OCI-LY7 (cell line): ENCODE results near the gene UBTD1.

Experiments used
- EZH2phosphoT487 ChIP-seq: fragments of 200-600 bp; sonication (generic); IDR thresholded peaks from 2 replicates; pipeline ENCODE4 v1.6.1; 2018; ENCODE audit warnings: low read depth, borderline replicate concordance, mild to moderate bottlenecking, mixed run types, antibody characterized with exemption, low read length, moderate library complexity, mixed read lengths
- TF ChIP-seq, protein P1 (sequence below): fragments of 200-600 bp; sonication (generic); conservative IDR thresholded peaks from 2 replicates; pipeline ENCODE4 v1.5.1; 2014; ENCODE audit warnings: mild to moderate bottlenecking, antibody characterized with exemption, low read length, moderate library complexity, mixed read lengths

- TF ChIP-seq, protein P1, sequence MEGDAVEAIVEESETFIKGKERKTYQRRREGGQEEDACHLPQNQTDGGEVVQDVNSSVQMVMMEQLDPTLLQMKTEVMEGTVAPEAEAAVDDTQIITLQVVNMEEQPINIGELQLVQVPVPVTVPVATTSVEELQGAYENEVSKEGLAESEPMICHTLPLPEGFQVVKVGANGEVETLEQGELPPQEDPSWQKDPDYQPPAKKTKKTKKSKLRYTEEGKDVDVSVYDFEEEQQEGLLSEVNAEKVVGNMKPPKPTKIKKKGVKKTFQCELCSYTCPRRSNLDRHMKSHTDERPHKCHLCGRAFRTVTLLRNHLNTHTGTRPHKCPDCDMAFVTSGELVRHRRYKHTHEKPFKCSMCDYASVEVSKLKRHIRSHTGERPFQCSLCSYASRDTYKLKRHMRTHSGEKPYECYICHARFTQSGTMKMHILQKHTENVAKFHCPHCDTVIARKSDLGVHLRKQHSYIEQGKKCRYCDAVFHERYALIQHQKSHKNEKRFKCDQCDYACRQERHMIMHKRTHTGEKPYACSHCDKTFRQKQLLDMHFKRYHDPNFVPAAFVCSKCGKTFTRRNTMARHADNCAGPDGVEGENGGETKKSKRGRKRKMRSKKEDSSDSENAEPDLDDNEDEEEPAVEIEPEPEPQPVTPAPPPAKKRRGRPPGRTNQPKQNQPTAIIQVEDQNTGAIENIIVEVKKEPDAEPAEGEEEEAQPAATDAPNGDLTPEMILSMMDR, result no peak
- TF ChIP-seq EZH2phosphoT487, result no peak
Measured at GRCh38 chr10:97514344-97514743, 15.6 kb downstream of the UBTD1 start.
